Dendritic cell treated with granulocyte-macrophage colony-stimulating factor and Interleukin-4, amounts not matched to agents 40 ng/mL and 50 ng/mL, for 4 days (primary cell): Measurements from ENCODE around the gene CYP4F8.
"Not testable (repeated sequence)": the region's sequence is repeated elsewhere in the genome, so short reads cannot be mapped to it uniquely, and the experiment has no call there.

ENCODE experiments used
- H3K27ac Mint-ChIP-seq: one replicate; pipeline ENCODE4 v1.8.0; 2022; ENCODE audit warnings: mild to moderate bottlenecking, mixed read lengths
- H3K27me3 Mint-ChIP-seq: one replicate; pipeline ENCODE4 v1.8.0; 2022; ENCODE audit warnings: mild to moderate bottlenecking, mixed read lengths
- H3K36me3 Mint-ChIP-seq: one replicate; pipeline ENCODE4 v1.8.0; 2022; ENCODE audit warnings: low read depth, mixed read lengths
- H3K4me1 Mint-ChIP-seq: one replicate; pipeline ENCODE4 v1.8.0; 2022; ENCODE audit warnings: low read depth, mixed read lengths
- H3K4me3 Mint-ChIP-seq: one replicate; pipeline ENCODE4 v1.8.0; 2022; ENCODE audit warnings: mild to moderate bottlenecking, moderate library complexity, mixed read lengths
- H3K9me3 Mint-ChIP-seq: one replicate; pipeline ENCODE4 v1.8.0; 2022; ENCODE audit warnings: mixed read lengths
- intact Hi-C: fragments of 100-400 bp; cut with micrococcal nuclease; formaldehyde crosslinking; loops from one replicate; pipeline ENCODE4 v1.15.0; 2022

CYP4F8 gene

GRCh38 chr19:15614507-15615379 is at the start of gene CYP4F8:
Gene CYP4F8, plus strand, starts transcription at chr19:15615218. Its CDS starts 399 bp downstream, at chr19:15615617.
- Mint-ChIP-seq H3K9me3 (no peaks in the 10 kb centered on the region), H3K4me1 (peaks cover 6% of the 10 kb centered on the region), H3K27me3 (peaks cover 19% of the 10 kb centered on the region), H3K36me3 (no peaks in the 10 kb centered on the region), H3K4me3 (no peak within 1 kb of the TSS), H3K27ac (no peak within 1 kb of the TSS)
- intact Hi-C loops: no loop called here

- intact Hi-C loops: no loop called here
- Mint-ChIP-seq H3K36me3 (no peaks in the 10 kb centered on the region), H3K4me1 (no peaks in the 10 kb centered on the region), H3K27ac (no peak overlapping the region), H3K9me3 (no peaks in the 10 kb centered on the region), H3K4me3 (no peak overlapping the region), H3K27me3 (peaks cover 24% of the 10 kb centered on the region)
These were observed 44.6 kb upstream of the CYP4F8 start for GRCh38 chr19:15570420-15570819.

- Mint-ChIP-seq H3K9me3 (no peaks in the 10 kb centered on the region), H3K27ac (no peak overlapping the region), H3K4me3 (no peak overlapping the region), H3K4me1 (no peaks in the 10 kb centered on the region), H3K27me3 (peaks cover 9% of the 10 kb centered on the region), H3K36me3 (no peaks in the 10 kb centered on the region)
- intact Hi-C loops: no loop called here
These were observed 39.6 kb upstream of the CYP4F8 start for GRCh38 chr19:15575406-15575805.

- Mint-ChIP-seq H3K27ac (no peak overlapping the region), H3K27me3 (peaks cover 18% of the 10 kb centered on the region), H3K4me3 (no peak overlapping the region), H3K36me3 (no peaks in the 10 kb centered on the region), H3K9me3 (no peaks in the 10 kb centered on the region), H3K4me1 (no peaks in the 10 kb centered on the region)
- intact Hi-C loops: no loop called here
These were observed 38.4 kb upstream of the CYP4F8 start for GRCh38 chr19:15576526-15577156.

- H3K4me1 Mint-ChIP-seq: no peaks in the 10 kb centered on the region
- H3K27ac Mint-ChIP-seq: no peak overlapping the region
- no peak overlapping the region for H3K4me3 Mint-ChIP-seq
- H3K36me3 Mint-ChIP-seq: no peaks in the 10 kb centered on the region
- H3K9me3 Mint-ChIP-seq: no peaks in the 10 kb centered on the region
- peaks cover 20% of the 10 kb centered on the region for H3K27me3 Mint-ChIP-seq
- intact Hi-C loops: no loop called here
These were observed 37.7 kb upstream of the CYP4F8 start for GRCh38 chr19:15577184-15577771.

GRCh38 chr19:15583346-15583745 is 31.7 kb upstream of the CYP4F8 start:
- Mint-ChIP-seq H3K27ac (no peak overlapping the region), H3K27me3 (peaks cover 33% of the 10 kb centered on the region), H3K4me3 (no peak overlapping the region), H3K9me3 (no peaks in the 10 kb centered on the region), H3K4me1 (peaks cover 20% of the 10 kb centered on the region), H3K36me3 (no peaks in the 10 kb centered on the region)
- intact Hi-C loops: no loop called here

- Mint-ChIP-seq H3K4me1 (peaks cover 28% of the 10 kb centered on the region), H3K36me3 (no peaks in the 10 kb centered on the region), H3K4me3 (no peak overlapping the region), H3K27me3 (peaks cover 33% of the 10 kb centered on the region), H3K27ac (no peak overlapping the region), H3K9me3 (no peaks in the 10 kb centered on the region)
- intact Hi-C loops: no loop called here
These were observed 30.9 kb upstream of the CYP4F8 start for GRCh38 chr19:15584095-15584494.

- Mint-ChIP-seq H3K27ac (no peak overlapping the region), H3K4me3 (peak overlapping the region; percentile 20), H3K36me3 (no peaks in the 10 kb centered on the region), H3K9me3 (no peaks in the 10 kb centered on the region), H3K27me3 (peaks cover 33% of the 10 kb centered on the region), H3K4me1 (peaks cover 32% of the 10 kb centered on the region)
- intact Hi-C loops: no loop called here
These were observed 30.4 kb upstream of the CYP4F8 start for GRCh38 chr19:15584541-15585115.

- no peaks in the 10 kb centered on the region for H3K36me3 Mint-ChIP-seq
- H3K4me3 Mint-ChIP-seq: no peak overlapping the region
- intact Hi-C loops: no loop called here
- H3K27me3 Mint-ChIP-seq: peaks cover 16% of the 10 kb centered on the region
- H3K9me3 Mint-ChIP-seq: no peaks in the 10 kb centered on the region
- no peak overlapping the region for H3K27ac Mint-ChIP-seq
- peaks cover 62% of the 10 kb centered on the region for H3K4me1 Mint-ChIP-seq
These were observed 27.4 kb upstream of the CYP4F8 start for GRCh38 chr19:15587663-15588062.

GRCh38 chr19:15588265-15588664 is 26.8 kb upstream of the CYP4F8 start:
- H3K36me3 Mint-ChIP-seq: no peaks in the 10 kb centered on the region
- no peaks in the 10 kb centered on the region for H3K9me3 Mint-ChIP-seq
- intact Hi-C loops: no loop called here
- H3K27ac Mint-ChIP-seq: no peak overlapping the region
- no peak overlapping the region for H3K4me3 Mint-ChIP-seq
- H3K4me1 Mint-ChIP-seq: peaks cover 66% of the 10 kb centered on the region
- peaks cover 11% of the 10 kb centered on the region for H3K27me3 Mint-ChIP-seq

- intact Hi-C loops: no loop called here
- Mint-ChIP-seq H3K4me1 (peaks cover 69% of the 10 kb centered on the region), H3K36me3 (no peaks in the 10 kb centered on the region), H3K4me3 (no peak overlapping the region), H3K27me3 (no peaks in the 10 kb centered on the region), H3K27ac (no peak overlapping the region), H3K9me3 (no peaks in the 10 kb centered on the region)
These were observed 25.1 kb upstream of the CYP4F8 start for GRCh38 chr19:15589760-15590451.

GRCh38 chr19:15591796-15592195 is 23.2 kb upstream of the CYP4F8 start:
- no peaks in the 10 kb centered on the region for H3K27me3 Mint-ChIP-seq
- no peaks in the 10 kb centered on the region for H3K36me3 Mint-ChIP-seq
- no peak overlapping the region for H3K27ac Mint-ChIP-seq
- no peaks in the 10 kb centered on the region for H3K9me3 Mint-ChIP-seq
- no peak overlapping the region for H3K4me3 Mint-ChIP-seq
- peaks cover 73% of the 10 kb centered on the region for H3K4me1 Mint-ChIP-seq
- intact Hi-C loops: no loop called here

GRCh38 chr19:15592506-15592905 is 22.5 kb upstream of the CYP4F8 start:
- intact Hi-C loops, H3K4me3 Mint-ChIP-seq, H3K27ac Mint-ChIP-seq, H3K27me3 Mint-ChIP-seq, H3K9me3 Mint-ChIP-seq, H3K36me3 Mint-ChIP-seq: not testable (repeated sequence)
- peaks cover 71% of the 10 kb centered on the region for H3K4me1 Mint-ChIP-seq
